Ureter (tissue), 1 donor: ENCODE results near the gene SEC23B. TPM values are rescaled to one million over a fixed set of nuclear protein-coding genes. Genes with fewer than 3 reads are reported as not detected.
"Not testable (repeated sequence)": the region's sequence is repeated elsewhere in the genome, so short reads cannot be mapped to it uniquely, and the experiment has no call there.

ENCODE experiments used
- DNase-seq: peaks from one replicate; pipeline ENCODE4 v3.0.0-alpha.2; 2020; ENCODE audit warnings: low spot score
- total RNA-seq: library from RNA; stranded (reverse); gene quantifications from one replicate; pipeline ENCODE4 v1.2.4, GENCODE V29; 2023
- donor health status: DM: yes; HTN: yes; CAD: no.

SEC23B gene
- total RNA-seq = 63.2 TPM

DNA sequence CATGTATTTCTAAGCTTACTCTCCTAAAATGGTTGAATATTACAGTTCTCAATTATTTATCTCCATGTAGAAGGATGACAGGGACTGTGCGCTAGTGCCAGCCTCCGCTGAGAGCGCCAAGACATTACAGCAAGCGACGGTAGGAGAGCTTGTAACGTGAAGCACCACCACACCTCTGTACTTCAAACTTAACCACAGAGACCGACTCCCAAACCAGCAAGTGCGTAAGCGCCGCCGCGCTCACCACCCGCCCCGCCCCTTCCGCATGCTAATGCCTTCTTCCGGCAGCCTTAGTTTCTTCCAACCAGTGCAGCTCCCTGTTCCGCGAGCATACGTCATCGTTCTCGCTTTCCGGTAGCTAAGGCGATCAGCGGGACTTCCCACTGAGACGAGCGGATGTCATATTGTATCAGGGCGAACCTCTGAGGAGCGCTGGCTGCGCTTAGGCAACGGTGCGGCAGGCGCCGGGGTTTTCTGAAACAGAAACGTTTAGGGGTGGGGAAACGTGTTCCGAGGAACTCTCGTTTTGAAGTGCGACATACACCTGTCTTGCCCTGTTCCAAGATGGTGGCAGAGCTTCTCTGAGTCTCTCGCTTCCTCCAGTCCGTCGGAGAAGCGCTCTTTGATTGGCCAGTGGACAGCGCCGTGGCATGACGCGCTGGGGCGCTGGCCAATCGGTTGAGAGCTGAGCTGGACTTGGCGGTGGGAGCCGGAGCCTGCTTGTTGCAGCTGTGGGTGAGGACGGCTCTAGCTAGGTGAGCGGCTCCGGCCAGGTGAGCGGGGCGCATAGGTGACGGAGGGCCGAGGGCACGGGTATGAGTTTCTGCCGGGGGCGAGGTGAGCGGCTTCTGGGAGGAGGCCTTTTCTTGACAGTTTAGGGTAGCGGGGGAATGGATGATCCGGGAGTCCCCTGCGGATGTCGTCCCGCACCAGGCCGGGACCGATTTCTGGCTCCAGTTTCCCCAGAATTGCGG, at the start of gene SEC23B:
Gene SEC23B (plus strand): TSS at position 723 of the 974 bp plus-strand sequence. CDS start 2,896 bp downstream, outside the sequence.
- peak; percentile 97 for DNase-seq

DNA sequence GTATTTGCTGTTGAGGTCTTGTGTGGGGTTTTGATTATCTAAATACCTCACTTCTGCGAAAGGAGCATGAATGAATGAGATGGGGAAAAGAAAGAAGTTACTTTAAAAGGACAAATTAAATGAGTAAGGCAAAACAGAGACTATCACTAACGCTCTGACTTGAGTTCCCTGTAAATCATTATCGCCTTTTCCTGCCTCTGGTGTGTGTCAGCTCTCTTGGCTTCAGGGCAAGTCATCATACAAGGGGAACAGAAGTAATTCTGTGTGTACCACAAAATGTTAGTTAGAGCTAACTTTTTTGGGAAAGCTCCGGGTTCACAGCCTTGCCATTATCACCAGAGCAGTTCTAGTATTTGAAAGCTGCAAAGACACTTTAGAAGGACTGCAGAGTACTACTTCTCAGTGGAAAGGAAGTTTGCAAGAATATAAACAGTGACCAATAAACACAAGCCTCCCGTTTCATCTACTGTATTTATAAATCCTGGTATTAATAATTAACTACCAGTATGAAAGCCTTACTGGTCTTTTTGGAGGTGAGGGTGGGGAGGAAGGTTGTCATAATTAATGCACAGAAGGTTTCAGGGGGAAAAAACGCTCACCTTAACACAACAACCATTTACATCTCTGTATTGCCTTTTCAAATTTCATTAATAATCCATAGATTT, 42.1 kb upstream of the SEC23B start:
- DNase-seq = no peak

DNA sequence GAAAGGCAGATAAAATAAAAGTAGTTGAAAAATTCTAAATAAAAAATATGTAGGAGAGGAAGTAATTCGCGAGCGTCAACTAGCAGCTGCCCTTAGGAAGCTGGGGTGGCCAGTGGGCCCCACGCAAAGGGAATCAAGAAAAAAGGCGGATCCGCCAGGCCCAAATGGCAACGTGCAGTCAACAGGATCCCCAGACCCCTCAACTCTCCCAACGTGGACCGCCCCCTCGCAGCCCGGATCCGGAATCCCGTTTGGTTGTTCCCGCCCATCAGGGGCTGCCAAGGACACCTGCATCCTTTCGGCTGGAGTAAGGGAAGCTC, 41.2 kb upstream of the SEC23B start:
- no peak for DNase-seq

DNA sequence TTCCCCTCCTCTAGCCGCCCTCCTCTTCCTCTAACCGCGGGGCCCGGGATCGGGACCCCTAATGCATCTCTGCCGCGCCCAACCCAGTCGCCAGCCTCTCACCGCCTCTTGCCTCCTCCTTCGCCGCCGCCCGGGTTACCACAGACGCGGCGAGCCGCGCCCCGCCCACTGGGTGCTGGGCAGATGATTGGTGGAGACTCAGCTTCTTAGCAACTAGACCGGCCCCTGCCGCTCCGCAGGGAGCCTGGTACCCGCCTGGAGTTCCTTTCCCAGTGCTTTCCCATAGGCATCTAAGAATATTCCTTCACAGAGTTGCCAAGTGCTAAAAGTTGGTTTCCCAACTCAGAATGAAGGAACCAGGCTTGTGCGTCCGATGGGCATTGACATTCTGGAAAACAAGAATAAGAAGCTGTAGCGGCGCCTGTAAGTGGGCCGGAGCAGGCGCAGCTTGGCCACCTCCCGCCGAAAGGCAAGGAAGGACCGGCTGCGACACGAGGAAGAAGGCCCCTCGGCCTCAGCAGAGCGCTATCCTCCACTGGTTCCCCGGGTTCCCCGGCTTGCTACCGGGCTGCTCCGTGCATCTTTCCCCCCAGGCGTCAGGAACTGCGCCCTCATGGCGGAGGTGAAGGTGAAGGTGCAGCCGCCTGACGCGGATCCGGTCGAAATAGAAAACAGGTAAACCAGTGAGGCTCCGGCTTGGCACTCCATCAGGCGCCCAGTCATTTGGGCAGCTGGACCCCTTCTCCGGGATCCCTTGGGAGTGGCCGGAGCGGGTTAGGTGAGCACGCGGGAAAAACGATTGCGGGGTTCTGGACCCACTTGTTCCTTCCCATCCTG, 40.6 kb upstream of the SEC23B start, which contains the start of the genes DZANK1 and POLR3F:
Gene DZANK1 (minus strand): TSS at position 137 of the 837 bp plus-strand sequence. CDS start 1,672 bp downstream, outside the sequence.
Gene POLR3F (plus strand): TSS at position 497 of the 837 bp plus-strand sequence. CDS start 117 bp downstream, at position 614.
- peak; percentile 95 for DNase-seq

DNA sequence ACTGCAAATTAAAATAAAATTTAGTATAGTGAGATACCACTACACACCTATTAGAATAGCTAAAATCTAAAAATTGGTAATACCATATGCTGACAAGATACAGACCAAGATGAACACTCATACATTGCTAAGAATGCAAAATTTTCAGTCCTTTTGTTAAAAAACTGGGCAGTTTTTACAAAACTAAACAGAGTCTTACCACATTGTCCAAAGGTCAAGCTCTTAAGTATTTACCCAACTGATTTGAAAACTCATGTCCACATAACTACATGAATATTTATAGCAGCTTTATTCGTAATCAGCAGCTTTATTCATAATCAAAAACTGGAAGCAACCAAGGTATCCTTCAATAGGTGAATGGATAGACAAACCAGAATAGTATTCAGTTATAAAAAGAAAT, 30.5 kb upstream of the SEC23B start:
- DNase-seq = no peak

DNA sequence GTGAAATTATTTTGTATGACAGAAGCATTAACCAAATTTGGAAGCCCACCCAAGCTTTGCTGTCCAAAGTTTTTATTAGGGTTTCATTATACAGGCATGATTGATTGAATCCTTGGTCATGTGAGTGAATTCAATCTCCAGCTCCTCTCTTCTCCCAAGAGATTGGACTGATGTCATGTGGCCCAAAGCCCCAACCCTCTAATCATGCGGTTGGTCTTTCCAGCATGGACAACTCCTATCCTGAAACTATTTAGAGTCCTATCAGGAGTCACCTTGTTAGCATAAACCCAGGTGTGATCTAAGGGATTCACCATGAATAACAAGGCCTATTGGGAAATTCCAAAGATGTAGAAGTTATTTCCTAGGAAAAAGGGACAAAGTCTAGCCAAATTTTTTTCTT, 29.9 kb upstream of the SEC23B start:
- no peak for DNase-seq

DNA sequence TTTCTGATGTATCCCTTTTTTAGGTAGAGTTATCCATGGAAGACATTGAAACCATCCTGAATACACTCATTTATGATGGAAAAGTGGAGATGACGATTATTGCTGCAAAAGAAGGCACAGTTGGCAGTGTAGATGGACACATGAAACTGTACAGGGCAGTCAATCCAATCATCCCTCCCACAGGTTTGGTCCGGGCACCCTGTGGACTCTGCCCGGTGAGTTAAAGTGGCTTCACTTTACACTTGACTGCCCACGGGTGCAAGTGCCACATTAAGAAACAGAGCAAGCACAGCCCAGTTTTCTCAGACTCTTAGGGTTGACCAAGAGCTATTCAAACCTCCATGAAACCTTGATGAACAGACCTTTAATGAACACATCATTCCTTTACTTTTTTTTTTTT, 26.1 kb upstream of the SEC23B start:
- DNase-seq = no peak

DNA sequence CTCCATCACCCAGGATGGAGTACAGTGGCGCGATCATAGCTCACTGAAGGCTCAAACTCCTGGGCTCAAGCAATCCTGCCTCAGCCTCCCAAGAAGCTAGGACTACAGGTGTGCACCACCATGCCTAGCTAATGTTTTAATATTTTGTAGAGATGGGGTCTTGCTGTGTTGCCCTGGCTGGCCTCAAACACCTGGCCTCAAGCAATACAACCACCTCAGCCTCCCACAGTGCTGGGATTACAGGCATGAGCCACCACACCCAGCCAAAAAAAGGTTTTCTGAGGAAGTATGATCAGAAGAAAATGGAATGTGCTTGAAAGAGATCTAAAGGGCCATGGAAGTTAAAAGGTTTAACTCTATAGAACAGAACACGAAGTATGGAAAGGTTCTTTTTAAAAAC, 19.4 kb upstream of the SEC23B start:
- DNase-seq = no peak

DNA sequence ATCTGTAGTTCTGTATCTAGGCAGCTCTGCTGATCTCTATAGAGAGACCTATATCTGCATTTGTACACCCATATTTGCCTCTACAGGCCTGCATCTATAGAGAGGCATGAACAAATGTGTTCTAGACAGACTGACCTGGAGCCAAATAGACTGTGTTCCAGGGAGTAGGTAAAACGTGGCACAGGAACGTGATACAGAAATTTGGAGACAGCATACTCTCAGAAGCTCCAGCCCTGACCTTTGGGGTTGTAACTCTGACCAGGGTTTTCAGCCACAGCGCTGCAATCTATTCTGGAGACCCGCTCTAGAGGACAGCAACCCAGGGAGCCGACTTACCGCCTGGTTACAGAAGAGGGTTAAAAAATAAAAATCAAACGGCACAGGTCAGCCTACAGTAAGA, 11.7 kb upstream of the SEC23B start:
- DNase-seq = no peak

DNA sequence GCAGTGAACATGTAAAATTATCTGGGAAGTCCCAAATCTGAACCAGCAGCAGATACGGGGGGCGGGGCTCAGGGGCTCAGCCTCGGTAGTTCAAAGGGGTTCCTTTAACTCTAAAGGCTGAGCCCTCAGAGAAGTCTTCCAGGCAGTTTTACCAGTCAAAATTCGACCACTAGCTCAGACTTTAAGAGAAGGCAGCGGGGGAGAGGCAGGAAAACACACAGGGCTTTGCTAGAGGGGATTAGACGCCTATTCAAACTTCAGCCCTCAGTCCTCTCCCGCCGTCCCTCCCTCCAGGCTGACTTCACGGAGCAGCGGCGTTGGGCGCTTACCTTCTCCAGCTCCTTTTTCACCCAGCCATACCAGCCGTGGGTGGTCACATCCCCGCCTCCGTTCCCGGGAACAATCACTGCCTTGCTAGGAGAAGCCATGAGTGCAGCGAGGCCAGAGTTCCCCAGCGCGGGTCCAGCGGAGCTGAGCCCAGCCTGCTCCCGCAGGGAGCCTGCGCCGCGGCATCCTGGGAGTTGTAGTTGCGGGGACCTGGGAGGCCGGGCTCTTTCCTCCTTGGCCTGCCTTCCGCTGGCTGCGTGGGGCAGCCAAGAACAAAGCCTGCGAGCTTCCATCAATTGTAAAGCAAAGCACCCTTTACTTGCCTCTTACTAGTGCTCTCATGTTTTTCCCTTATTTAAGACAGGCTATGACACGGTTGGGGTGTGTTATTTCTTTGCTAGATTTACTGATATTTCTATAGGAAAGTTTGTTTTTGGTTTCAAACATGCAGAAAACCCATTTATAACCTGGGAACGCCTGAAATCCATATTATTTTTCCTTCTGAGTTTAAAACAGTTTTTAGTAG, 10.8 kb upstream of the SEC23B start, which contains the start of gene RBBP9:
Gene RBBP9 (minus strand): TSS at position 486 of the 853 bp plus-strand sequence. CDS start 58 bp downstream, at position 428.
- DNase-seq = peak; percentile 86

DNA sequence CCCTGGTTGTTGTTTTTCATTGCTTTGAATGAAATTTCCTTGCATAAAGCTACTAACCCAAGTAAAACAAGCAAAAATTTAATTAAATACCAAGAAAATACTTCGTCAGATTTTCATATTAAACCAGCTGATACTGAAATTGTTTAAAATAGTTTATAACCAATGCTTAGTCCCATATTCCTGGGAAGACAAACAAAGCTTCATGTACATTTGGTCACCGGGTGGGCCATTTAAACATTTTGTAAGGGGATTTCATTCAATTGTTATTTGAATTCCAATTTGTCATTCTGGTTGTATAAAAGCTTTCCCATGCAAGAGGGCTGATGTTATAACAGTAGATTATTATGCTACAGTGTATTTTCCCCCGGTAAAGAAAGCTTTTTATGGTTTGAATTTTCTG, 10.1 kb upstream of the SEC23B start:
- DNase-seq = no peak

DNA sequence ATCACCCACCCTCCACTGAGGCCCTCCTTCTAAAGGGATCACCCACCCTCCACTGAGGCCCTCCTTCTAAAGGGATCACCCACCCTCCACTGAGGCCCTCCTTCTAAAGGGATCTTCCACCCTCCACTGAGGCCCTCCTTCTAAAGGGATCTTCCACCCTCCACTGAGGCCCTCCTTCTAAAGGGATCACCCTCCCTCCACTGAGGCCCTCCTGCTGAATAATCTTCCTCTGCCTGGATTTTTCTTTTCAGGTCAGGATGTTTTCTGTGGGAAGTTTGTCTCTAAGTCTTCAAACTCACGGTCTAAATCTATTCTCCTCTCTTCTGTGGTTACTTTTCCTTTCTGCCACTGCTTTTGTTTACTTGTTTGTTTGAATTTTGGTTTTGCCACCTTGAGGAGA, 6.1 kb upstream of the SEC23B start:
- not testable (repeated sequence) for DNase-seq

DNA sequence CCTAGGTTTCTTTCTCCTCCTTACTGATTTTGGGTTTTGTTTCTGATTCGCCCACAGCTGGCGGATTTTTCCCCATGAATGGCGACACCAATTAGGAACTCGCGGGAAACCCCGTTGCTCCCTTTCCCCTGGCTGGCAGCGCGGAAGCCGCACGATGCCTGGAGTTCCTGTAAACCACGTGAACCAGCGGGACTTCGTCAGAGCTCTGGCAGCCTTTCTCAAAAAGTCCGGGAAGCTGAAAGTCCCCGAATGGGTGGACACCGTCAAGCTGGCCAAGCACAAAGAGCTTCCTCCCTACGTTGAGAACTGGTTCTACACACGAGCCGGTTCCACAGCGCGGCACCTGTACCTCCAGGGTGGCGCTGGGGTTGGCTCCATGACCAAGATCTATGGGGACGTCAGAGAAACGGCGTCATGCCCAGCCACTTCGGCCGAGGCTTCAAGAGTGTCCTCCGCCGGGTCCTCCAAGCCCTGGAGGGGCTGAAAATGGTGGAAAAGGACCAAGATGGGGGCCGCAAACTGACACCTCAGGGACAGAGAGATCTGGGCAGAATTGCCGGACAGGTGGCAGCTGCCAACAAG, 3.2 kb upstream of the SEC23B start:
- DNase-seq = peak; percentile 43

DNA sequence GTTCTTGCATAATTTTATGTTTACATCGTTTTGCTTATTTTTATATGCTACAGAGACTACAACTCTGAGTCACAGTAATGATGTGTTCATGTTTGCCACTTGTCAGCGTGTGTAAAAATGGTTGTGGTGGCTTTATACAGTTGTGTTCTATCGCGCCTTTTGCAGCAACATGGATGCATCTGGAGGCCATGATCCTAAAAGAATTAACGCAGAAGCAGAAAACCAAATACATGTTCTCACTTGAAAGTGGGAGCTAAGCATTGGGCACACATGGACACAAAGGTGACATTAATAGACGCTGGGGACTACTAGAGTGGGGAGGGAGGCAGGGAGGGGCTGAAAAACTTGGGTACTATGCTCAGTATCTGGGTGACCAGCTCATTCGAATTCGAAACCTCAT, 996 bp upstream of the SEC23B start:
- DNase-seq = no peak

DNA sequence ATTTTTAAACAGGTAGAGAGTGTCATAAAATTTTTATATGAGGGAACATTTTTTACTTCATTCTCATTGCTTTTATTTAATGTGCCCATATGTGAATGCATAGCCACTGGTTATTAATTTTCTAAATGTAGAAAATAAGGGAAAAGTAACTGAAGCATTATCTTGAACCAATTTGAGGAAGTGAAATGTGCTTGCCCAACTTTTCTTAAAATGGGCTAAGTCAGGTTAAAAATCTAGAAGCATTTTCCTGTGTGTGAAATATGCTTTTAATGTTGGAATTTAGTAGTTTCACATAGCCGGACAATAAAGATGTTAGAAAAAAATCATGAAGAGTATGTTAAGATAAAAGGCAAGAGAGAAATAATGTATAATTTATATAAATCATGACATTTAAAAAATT, 3.8 kb downstream of the SEC23B start:
- DNase-seq = no peak

DNA sequence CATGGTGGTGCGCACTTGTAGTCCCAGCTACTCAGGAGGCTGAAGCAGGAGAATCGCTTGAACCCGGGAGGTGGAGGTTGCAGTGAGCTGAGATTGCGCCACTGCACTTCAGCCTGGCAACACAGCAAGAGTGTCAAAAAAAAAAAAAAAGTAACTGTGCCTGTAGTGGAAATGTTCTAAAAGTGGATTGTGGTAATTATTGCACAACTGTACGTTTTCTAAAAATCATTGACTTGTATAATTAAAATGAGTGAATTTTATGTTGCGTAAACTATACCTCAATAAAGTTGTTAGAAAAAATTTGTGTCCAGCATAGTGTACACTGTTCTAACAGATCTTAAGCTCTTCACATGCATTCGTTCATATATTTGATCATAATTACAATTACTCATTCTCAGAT, 5.5 kb downstream of the SEC23B start:
- DNase-seq = no peak

DNA sequence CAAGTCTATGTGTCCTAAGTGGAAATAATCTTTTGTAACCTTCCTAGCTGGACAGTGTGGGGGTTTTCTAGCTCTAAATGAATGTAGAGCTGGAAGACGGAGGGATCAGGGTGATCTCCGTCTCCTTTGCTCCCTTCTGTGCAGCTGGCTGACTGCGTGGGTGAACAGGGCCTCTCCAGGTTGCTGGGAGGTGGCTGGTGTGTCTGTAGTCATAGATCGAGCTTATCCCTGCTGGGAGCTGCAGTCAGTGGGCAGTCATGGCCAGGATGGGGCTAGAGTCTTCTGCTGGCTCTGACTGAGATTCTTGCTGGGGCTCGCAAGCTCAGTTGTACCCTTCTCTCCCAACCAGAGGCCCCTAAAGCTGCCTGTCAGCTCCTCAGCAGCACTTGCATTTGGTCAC, 6.4 kb downstream of the SEC23B start:
- no peak for DNase-seq

DNA sequence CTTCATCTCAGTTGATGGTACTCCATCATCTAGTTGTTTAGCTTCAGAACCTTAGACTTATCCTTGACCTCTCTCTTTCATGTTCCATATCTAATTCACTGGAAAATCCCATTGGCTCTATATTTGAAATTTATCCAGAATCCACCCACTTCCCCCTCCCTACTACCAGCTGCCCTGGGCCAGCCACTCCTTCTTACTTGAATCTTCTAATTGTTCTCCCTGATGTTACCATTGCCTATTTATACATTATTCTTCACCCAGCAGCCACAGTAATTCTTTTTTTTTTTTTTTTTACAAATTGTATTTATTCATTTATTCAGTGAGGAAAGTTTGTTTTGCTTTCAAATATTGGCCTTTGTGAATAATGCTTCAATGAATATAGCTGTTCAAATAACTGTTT, 8.2 kb downstream of the SEC23B start:
- DNase-seq = no peak

DNA sequence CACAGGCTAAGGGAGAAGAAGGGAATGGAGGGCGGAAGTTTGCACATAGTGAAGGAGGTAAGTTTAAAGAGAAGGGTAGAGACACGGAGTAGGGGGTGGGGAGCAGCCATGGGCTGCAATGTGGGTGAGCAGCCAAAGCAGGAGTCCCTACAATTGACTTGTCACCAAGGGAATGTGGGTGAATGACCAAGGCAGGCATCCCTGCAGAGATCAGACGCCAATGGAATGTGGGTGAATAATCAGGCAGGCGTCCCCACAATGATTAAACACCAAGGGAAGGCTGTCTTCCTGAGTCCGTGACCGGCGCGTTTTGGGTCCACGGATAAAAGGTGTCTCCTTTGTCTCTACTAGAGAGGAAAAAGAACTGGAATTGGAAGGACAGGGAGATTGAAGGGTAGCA, 14.3 kb downstream of the SEC23B start:
- DNase-seq = not testable (repeated sequence)

DNA sequence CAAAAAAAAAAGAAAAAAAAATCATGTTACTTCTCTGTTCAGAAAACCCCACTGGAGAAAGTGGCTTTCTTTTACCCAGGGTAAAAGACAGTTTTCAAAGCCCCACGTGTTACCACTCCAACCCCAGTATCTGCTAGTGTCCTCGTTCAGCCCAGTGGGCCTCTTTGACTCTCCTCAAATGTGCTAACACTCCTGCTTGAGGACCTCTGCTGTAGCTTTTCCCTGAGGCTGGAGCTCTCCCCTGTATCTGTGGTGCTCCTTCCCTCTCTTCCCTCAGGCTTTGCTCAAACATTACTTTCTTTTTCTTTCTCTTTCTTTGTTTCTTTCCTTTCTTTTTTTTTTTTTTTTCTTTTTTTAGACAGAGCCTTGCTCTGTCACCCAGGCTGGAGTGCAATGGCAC, 15.3 kb downstream of the SEC23B start:
- no peak for DNase-seq

DNA sequence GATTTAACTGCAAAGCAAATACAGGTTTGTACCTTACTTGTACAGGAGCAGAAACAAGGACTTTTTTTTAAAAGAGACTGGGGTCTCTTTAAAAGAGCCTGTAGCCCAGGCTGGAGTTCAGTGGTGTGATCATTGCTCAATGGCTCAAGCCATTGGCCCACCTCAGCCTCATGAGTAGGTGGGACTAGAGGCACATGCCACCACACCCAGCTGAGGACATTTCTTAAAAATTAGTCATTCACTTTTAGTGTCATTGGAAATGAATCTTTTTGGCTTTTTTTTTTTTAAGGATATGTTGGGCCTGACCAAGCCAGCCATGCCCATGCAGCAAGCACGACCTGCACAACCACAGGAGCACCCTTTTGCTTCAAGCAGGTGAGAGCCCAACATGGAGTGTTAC, 16.9 kb downstream of the SEC23B start:
- no peak for DNase-seq
